Kidney epithelial cell (primary cell): ENCODE results near the gene TBX1. TPM values are rescaled to one million over a fixed set of nuclear protein-coding genes. Genes with fewer than 3 reads are reported as not detected.
A peak's percentile ranks its signal among the peaks of the same experiment; 100 is the strongest.

Source experiments
- DNase-seq: peaks from one replicate; pipeline ENCODE4 v3.0.0-alpha.2; 2010; ENCODE audit warnings: low read depth
- H3K27me3 ChIP-seq: 2 replicates; pipeline ENCODE4 v1.6.0; 2011; ENCODE audit warnings: low read length; ENCODE audit not compliant: control insufficient read depth, insufficient read depth
- H3K36me3 ChIP-seq: 2 replicates; pipeline ENCODE4 v1.5.1; 2011; ENCODE audit warnings: low read length; ENCODE audit not compliant: control insufficient read depth, insufficient read depth
- H3K4me3 ChIP-seq: 2 replicates; pipeline ENCODE4 v1.5.1; 2011; ENCODE audit warnings: low read depth, mild to moderate bottlenecking, control low read depth, low read length
- CTCF ChIP-seq: IDR thresholded peaks from 2 replicates; pipeline ENCODE4 v1.5.1; 2011; ENCODE audit warnings: mild to moderate bottlenecking, moderate library complexity, low read length, control low read depth, inconsistent platforms; ENCODE audit not compliant: insufficient read depth, poor library complexity, severe bottlenecking
- total RNA-seq: library from RNA; depleted of rRNA; stranded (reverse); fragments of >200 nt; gene quantifications from 2 replicates; pipeline ENCODE4 v1.2.3, GENCODE V29; 2015

Gene TBX1
- total RNA-seq, 1 donor from 2014 or later, result not detected

- peaks cover 69% of the 10 kb centered on the region for H3K27me3 ChIP-seq
- DNase-seq, result no peak
- no peak overlapping the region for H3K4me3 ChIP-seq
- H3K36me3 ChIP-seq, result no peaks in the 10 kb centered on the region
- no peak for TF ChIP-seq CTCF
Observed at GRCh38 chr22:19727310-19728150, 33.0 kb upstream of the TBX1 start.

GRCh38 chr22:19728271-19728670 lies 32.3 kb upstream of the TBX1 start:
- Histone ChIP-seq H3K4me3 (no peak overlapping the region), H3K27me3 (peaks cover 62% of the 10 kb centered on the region), H3K36me3 (no peaks in the 10 kb centered on the region)
- DNase-seq, result no peak
- TF ChIP-seq CTCF, result no peak

- Histone ChIP-seq H3K4me3 (no peak overlapping the region), H3K36me3 (no peaks in the 10 kb centered on the region), H3K27me3 (peaks cover 56% of the 10 kb centered on the region)
- DNase-seq, result no peak
- no peak for TF ChIP-seq CTCF
Observed at GRCh38 chr22:19728836-19729235, 31.7 kb upstream of the TBX1 start.

- Histone ChIP-seq H3K36me3 (no peaks in the 10 kb centered on the region), H3K27me3 (peaks cover 57% of the 10 kb centered on the region), H3K4me3 (no peak overlapping the region)
- no peak for TF ChIP-seq CTCF
- no peak for DNase-seq
Observed at GRCh38 chr22:19729507-19729906, 31.1 kb upstream of the TBX1 start.

GRCh38 chr22:19730198-19730597 lies 30.4 kb upstream of the TBX1 start:
- no peak for TF ChIP-seq CTCF
- no peak for DNase-seq
- Histone ChIP-seq H3K27me3 (peaks cover 56% of the 10 kb centered on the region), H3K36me3 (no peaks in the 10 kb centered on the region), H3K4me3 (no peak overlapping the region)

- peak; percentile 97 for TF ChIP-seq CTCF
- H3K27me3 ChIP-seq, result peaks cover 58% of the 10 kb centered on the region
- H3K4me3 ChIP-seq, result peak overlapping the region; percentile 23
- DNase-seq, result no peak
- H3K36me3 ChIP-seq, result no peaks in the 10 kb centered on the region
Observed at GRCh38 chr22:19730655-19731360, 29.8 kb upstream of the TBX1 start.
